Peyer's patch (tissue), 4 donors: Measurements from ENCODE around the gene TUBA3D.

Experiments
- CTCF ChIP-seq, 6 experiments: fragments of 450-650 bp in 4 of 6; fragments of 200-600 bp in 2 of 6; sonication (generic) in 1 of 6; IDR thresholded peaks; one replicate each; pipeline ENCODE4 v1.5.1; 2017 to 2019; ENCODE audit warnings: antibody characterized with exemption in 6 of 6, mild to moderate bottlenecking in 3 of 6, moderate library complexity in 1 of 6
- POLR2A ChIP-seq, 2 donors: fragments of 450-650 bp; IDR thresholded peaks; one replicate each; pipeline ENCODE4 v1.5.1; 2017; ENCODE audit warnings: antibody characterized with exemption in 2 of 2, mild to moderate bottlenecking in 2 of 2, moderate library complexity in 2 of 2

- no peak for TF ChIP-seq CTCF (IDR thresholded peaks at IDR 0.05)
- no peak for TF ChIP-seq POLR2A (IDR thresholded peaks at IDR 0.05)
Observed at GRCh38 chr2:131475831-131476230, at the start of gene TUBA3D.
